GM19452 (cell line): ENCODE data around the gene PLAGL2.
"Not testable (repeated sequence)": the region's sequence is repeated elsewhere in the genome, so short reads cannot be mapped to it uniquely, and the experiment has no call there.

Experiments used
- ATAC-seq: cut with Tn5 transposase; IDR thresholded peaks from one replicate; pipeline ENCODE4 v1.9.1; 2021; ENCODE audit not compliant: unreplicated experiment

The PLAGL2 gene, protein sequence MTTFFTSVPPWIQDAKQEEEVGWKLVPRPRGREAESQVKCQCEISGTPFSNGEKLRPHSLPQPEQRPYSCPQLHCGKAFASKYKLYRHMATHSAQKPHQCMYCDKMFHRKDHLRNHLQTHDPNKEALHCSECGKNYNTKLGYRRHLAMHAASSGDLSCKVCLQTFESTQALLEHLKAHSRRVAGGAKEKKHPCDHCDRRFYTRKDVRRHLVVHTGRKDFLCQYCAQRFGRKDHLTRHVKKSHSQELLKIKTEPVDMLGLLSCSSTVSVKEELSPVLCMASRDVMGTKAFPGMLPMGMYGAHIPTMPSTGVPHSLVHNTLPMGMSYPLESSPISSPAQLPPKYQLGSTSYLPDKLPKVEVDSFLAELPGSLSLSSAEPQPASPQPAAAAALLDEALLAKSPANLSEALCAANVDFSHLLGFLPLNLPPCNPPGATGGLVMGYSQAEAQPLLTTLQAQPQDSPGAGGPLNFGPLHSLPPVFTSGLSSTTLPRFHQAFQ

DNA sequence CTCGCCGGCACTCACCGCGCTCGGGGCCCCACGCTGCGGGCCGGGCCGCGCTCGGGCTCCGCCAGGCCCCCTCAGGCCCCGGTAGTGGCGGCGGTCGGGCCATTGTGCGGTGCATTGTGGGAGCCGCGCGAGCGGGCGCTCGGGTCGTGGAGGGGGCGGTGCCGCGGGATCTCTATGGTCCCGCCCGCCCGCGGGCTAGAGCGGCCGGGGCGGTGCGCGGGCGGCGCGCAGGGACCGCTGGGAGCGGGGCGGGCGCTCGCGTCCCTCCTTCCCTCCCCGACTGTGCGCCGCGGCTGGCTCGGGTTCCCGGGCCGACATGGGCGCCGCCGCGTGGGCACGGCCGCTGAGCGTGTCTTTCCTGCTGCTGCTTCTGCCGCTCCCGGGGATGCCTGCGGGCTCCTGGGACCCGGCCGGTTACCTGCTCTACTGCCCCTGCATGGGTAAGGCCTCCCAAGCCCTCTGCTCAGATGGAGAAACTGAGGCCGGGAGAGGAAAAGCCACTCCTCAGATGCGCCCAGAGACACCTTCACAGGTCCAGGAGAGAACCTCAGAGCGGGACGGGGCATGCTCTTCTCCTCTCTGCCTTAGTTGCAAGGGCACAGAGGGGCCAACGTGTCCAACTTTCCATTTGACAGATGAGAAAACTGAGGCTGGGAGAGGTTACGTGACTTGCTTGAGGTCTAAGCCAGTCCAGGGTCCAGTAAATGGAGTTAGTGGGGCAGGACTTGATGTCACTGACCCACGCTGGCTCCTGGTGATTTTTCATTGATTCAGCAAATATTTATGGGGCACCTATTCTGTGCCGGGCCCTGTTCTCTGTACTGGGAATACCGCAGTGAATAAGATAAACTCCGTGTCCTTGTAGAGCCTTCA, at the start of gene PLAGL2, which contains the start of gene POFUT1:
TSS of gene PLAGL2 (minus strand) at position 118 of the 873 bp plus-strand sequence. CDS start 5,565 bp downstream, outside the sequence.
TSS of gene POFUT1 (plus strand) at position 255 of the 873 bp plus-strand sequence. CDS start at position 317, 62 bp downstream.
- ATAC-seq = peak; percentile 89

DNA sequence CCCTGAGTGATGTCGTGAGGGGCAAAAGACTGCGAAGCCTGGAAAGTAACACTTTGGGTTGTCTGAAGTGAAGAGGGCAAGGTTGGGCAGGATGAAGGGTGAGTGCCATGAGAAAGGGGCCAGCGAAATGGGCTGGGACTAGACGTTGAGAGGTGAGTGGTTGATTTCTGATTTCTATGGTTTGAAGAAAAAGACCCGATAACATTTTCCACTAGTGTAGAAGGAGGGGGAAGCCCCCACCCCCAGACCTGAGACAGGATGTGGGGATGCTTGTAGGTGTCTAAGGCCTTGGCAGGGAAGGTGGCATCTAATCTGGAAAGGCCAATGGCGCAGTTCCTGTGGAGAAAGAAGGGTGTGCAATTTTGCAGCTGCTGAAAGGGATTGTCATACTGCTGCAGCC, 44.6 kb upstream of the PLAGL2 start:
- ATAC-seq = no peak

DNA sequence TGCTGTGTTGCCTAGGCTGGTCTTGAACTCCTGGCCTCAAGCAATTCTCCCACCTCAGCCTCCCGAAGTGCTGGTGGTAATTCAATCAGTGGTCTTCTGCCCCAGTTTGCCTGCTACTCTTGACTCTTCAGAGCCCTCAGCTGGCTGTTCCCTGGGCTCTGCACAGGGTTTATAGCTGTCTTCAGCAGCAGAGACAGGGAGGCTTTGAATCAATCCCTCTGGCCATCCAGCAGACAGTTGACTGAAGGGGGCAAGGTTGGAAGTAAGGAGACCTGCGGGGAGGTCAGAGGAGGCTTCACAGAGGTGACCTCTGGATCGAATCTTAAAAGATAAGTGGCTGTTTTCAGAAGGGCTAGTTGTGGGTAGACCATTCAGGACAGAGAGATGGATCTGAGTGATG, 43.9 kb upstream of the PLAGL2 start:
- no peak for ATAC-seq

DNA sequence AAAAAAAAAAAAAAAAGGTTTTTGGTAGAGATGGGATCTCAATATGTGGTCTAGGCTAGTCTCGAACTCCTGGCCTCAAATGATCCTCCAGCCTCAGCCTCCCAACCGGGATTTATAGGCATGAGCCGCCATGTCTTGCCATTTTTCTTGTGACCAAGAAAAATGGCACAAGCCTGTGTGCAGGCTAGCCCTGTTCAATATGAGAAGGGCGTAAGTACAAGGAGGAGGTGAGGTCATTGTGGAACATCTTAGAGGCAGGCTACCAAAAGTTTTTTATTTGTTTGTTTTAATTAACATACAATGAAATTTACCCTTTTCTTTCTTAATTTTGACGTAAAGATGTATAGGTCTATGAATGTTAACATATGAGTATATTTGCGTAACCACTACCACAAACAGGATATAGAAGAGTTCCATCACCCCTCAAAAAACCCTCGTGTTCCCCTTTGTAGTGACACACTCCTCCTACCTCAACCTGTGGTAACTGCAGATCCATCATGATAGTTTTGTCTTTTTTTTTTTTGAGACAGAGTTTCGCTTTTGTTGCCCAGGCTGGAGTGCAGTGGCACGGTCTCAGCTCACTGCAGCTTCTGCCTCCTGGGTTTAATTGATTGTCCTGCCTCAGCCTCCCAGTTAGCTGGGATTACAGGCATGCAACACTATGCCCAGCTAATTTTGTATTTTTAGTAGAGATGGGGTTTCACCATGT, 41.6 kb upstream of the PLAGL2 start:
- ATAC-seq = no peak

DNA sequence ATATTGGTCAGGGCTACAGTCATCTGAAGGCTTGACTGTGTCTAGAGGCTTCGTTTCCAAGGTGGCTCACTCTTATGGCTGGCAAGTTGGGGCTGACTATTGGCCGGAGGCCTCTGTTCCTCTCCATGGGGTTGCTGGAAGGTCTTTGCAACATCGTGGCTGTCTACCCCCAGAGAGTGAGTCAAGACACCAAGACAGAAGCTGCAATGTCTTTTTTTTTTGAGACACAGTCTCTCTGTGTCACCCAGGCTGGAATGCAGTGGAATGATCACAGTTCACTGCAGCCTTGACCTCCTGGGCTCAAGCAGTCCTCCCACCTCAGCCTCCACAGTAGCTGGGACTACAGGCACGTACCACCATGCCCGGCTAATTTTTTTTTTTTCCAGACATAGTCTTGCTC, 40.5 kb upstream of the PLAGL2 start:
- no peak for ATAC-seq

DNA sequence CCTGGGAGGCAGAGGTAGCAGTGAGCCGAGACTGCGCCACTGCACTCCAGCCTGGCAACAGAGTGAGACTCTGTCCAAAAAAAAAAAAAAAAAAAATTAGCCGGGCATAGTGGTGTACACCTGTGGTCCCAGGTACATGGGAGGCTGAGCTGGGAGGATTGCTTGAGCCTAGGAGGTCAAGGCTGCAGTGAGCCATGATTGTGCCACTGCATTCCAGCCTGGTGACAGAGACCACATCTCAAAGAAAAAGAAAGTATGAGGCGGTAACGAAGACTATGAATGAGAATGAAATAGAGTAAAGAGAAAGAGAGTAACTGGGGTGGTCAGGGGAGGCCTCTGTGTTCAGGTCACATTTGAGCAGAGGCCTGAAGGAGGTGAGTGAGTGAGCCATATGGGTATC, 38.7 kb upstream of the PLAGL2 start:
- ATAC-seq = not testable (repeated sequence)

DNA sequence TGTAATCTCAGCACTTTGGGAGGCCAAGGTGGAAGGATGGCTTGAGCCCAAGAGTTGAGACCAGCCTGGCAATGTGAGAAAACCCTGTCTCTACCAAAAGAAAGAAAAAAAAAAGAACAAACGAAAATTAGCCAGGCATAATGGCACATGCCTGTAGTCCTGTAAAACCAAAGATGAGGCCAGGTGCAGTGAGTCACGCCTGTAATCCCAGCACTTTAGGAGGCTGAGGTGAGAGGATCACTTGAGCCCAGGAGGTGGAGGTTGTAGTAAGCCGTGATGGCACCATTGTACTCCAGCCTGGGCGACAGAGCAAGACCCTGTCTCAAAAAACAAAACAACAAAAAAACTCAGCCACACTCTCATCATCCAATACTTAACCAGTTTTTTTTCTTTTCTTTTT, 37.4 kb upstream of the PLAGL2 start:
- ATAC-seq = no peak

DNA sequence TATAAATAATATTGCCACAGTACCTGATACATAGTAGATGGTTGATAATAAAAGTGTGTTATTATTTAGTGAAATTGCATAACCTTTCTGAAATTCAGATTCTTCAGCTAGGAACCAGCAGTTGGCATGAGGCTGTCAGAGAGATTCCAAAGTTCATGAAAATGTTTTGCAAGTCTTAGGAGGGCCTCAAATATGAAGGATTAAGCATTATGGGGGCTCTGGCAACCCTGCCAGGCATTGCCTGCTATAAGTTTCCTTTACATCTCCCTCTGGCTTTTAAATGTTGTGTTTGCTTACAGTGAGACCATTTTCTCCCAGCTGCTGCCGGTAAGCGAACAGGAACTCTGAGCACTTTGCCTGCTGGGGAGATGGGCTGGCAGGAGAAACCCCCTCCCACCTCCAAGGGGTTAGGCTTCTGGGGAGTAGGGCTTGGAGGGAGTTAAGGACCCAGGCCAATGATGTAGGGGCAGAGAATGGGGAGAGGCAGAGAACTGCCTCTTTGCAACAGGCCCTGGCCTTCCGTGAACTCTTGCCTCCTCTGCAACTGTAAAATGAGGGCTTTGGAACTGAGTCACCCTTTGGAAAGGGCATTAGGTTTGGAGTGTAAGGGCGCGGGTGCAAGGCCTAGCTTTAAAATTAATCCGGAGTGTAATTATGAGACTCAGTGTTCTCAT, 36.7 kb upstream of the PLAGL2 start:
- no peak for ATAC-seq

DNA sequence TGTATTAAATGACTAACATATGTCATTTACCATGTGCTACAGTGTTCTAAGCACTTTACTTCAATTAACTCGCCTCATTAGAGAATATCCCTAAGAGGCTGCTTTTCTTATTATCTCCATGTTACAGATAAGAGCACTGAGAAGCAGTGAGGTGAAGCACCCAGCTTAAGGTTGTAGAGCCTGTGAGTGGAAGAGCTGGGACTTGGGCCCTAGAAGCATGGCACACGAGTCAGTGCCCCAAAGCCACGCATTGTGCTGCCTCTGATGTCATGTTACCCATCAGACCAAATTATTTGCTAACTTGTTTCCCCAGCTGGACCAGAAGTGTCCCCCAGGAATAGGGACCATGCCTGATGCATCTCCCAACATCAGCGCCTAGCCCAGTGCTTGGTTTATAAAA, 34.3 kb upstream of the PLAGL2 start:
- ATAC-seq = no peak

DNA sequence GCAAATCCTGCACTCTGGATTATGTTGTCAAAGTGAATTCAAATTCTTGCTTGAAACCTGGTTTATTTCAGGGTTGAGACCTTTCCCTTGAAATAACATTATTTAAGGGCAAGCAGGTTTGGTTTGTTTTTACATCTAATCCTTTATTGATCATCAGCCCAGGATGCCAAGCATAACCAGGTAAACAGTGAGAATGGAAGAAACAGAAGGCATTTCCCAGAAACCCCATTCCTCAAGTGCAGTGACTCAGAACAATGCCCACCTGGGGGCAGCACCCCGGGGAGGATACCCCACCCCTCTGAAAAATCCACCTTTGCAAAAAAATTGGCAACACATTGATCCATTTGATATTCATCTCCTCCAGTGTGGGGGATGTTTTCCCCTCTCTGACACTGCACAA, 32.7 kb upstream of the PLAGL2 start:
- ATAC-seq = no peak

DNA sequence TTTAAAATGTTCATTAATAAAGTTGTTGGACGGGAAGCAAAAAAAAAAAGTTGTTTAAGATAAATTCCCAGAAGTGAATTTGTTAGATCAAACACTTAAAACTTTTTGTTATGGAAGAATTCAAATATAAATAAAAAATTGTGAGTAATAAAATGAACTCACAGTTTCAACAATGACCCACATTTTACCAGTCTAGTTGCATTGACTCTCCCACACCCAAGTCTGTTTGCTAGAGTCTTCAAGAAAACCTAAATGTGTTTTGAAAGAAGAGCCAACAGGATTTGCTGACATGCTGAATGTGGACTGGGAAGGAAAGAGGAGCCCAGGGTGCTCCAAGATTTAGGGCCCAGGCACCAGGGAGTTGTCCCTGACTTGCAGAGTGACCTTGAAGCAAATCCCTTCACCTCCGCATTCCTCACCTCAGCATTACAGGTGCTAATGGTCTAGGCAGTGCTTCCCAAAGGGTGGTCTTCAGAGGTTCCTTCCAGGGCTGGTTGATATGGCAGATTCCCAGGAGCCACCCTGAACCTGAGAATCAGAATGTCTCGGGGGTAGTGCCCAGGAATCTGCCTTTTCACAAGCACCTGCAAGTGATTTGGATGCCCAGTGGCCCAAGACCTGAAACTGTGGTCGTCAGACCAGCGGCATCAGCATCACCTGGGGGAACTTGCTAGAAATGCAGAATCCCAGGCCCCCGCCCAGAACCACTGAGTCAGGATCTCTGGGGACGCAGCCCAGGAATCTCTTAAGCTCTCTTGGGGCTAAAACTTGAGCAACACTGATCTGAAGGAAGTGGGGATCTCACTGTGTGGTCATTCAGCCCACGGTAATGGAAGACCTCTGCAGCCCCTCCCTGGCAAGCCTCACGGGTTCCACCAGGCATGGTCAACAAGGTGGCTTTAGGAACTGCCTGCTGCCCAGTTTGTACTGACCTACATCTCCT, 31.2 kb upstream of the PLAGL2 start:
- no peak for ATAC-seq

DNA sequence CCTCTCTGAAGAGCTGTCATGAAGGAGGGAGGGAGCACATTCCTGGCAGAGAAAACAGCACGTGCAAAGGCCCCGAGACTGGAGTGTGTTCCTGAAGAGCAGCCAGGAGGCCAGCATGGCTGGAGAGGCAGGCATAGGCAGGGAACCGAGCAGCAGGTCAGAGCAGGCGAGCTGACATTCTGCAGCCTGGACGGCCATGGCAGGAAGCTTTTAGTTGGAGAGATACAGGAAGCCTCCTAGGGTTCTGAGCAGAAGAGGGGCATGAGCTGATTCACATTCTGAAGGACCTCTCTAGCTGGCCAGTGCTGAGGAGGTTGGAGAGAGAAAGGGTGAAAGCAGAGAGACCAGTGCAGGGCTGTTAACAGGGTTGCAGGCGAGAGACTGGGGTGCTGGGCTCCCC, 29.9 kb upstream of the PLAGL2 start:
- no peak for ATAC-seq

DNA sequence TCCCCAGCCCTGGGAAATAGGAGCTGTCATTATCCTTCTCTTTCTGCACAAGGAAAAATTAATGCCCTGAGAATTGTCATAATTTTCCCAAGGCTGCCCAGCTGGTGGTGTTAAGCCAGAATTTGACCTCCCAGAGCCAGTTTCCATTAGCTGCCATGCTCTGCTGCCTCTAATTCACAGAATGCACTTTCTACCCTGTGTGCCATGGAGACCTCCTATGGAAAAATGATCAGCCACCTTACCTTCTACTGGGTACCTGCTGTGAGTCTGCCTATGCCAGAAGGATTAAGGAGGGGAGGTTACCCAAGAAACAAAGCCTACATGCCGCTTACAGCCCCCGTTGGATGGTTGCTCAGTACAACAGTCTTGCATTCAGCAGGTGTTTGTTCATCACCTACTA, 29.3 kb upstream of the PLAGL2 start:
- no peak for ATAC-seq

DNA sequence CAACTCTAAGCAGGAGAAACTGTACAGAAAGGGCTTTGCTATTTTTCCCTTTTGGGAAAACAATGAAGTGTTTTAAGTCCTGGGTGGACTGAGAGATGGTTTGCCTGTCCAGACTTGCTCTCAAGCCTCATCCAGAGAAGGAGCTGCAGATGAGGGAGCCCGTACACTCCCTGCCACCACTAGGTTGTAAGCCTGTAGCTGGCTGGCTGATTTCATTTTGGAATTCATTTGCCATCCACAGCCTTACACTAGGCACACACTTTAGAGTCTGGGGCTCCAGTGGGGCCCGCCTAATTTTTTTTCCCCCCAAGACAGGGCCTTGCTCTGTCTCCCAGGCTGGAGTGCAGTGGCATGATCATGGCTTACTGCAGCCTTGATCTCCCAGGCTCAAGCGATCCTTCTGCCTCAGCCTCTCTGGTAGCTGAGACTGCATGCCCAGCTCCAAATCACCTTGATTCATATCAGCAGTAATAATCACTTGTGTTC, 28.5 kb upstream of the PLAGL2 start:
- ATAC-seq = no peak

DNA sequence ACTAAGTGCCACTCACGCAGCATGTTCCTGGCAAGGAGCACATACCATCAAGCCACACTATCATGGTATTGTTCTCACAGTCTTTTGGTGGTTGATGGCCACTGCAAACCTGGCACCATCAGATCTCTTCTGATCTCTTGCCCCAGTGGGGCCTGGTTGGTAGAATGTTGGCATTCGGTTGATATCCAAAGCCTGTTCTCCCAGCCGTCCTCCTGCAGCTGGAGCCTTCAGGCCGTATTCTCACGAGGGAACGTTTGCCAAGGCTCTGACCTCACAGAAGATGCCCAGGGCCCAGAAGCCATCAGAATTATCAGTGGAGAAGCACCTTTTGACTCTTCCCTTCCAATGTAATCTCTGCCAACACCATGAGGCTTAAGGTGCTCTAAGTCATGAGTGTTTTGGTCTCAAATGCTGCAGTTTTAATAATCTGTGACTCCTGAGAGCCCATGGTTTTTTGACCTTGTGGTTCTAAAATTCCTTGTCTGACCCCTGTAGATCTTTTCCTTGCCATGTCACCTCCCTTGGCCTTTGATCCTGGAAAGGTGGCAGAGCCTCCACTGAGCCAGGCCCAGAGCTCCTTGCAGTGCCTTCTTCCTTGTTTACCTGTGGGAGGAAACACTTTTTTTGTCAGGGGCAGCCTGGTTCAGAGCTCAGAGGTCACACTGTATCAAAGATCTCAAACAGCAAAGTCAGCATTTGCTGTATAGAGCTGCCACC, 27.9 kb upstream of the PLAGL2 start:
- ATAC-seq = no peak

DNA sequence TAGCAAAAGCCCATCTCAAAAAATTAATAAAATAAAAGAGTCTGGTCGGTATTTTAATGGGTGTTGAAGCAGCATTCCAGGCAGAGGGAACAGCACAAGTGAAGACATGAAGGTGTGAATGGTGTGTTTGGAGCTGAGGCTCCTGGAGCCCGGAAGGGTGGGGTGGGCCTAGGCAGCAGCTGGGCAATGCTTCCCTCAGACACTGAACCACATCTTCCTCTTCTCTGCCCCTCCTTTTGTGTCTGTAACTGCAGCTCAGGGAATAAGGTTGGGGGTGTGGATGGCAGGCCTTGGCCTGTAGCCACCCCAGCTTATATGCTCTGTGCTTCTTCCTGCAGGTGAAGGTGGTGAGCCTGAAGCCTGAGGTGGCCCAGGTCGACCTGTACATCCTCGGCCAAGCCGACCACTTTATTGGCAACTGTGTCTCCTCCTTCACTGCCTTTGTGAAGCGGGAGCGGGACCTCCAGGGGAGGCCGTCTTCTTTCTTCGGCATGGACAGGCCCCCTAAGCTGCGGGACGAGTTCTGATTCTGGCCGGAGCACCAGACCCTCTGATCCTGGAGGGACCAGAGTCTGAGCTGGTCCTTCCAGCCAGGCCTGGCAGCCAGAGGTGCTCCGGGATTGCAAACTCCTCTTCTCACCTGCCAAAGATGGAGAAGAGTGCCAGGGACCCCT, 26.7 kb upstream of the PLAGL2 start:
- ATAC-seq = no peak

DNA sequence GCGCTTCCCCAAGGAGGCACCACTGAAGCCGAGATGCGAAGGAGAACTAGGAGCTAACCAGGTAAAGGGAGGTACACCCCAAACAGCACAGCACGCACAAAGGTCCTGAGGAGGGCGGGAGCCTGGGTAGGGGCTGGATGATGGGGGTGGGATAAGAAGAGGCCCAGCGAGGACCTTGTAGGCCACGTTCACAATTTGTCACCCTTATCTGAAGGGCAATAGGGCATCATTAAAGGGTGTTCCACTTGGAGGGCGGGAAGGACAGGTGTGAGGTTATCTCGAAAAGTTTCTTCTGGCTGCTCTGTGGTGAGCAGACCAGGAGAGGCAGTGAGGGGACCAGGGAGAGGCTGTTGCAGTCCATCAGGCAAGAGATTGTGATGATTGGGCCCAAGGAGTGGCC, 25.7 kb upstream of the PLAGL2 start:
- no peak for ATAC-seq

DNA sequence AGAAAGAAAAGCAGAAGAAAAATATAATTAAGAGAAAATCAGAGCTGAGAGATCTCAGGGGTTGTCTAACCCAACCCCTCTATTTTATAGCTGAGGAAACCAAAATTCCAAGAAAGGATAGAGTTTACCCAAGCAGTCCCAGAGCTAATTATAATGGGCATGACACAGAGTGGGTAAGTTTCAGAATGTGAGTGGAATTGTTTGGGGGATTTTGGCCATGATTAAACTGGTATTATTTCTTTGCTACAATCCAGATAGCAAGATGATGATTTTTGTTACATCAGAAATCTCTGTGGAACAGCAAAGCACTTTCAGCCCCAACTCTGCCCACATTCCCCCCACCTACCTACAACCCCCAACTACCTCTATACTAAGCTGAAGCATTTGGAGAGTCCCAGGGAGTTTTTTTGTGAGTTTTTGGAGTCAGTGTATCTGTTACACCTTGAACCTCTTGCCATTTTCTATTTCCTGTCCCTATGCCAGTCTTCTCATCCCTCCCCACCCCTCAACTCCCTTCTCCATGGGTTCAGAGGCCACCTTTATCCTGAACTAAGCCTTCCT, 24.9 kb upstream of the PLAGL2 start:
- no peak for ATAC-seq
